HG03095 (cell line): ENCODE data around the gene NBPF9.
"Not testable (repeated sequence)": the region's sequence is repeated elsewhere in the genome, so short reads cannot be mapped to it uniquely, and the experiment has no call there.

Experiments used
- ATAC-seq: cut with Tn5 transposase; IDR thresholded peaks from one replicate; pipeline ENCODE4 v1.9.1; 2021; ENCODE audit warnings: moderate library complexity; ENCODE audit not compliant: unreplicated experiment

NBPF9 gene, protein sequence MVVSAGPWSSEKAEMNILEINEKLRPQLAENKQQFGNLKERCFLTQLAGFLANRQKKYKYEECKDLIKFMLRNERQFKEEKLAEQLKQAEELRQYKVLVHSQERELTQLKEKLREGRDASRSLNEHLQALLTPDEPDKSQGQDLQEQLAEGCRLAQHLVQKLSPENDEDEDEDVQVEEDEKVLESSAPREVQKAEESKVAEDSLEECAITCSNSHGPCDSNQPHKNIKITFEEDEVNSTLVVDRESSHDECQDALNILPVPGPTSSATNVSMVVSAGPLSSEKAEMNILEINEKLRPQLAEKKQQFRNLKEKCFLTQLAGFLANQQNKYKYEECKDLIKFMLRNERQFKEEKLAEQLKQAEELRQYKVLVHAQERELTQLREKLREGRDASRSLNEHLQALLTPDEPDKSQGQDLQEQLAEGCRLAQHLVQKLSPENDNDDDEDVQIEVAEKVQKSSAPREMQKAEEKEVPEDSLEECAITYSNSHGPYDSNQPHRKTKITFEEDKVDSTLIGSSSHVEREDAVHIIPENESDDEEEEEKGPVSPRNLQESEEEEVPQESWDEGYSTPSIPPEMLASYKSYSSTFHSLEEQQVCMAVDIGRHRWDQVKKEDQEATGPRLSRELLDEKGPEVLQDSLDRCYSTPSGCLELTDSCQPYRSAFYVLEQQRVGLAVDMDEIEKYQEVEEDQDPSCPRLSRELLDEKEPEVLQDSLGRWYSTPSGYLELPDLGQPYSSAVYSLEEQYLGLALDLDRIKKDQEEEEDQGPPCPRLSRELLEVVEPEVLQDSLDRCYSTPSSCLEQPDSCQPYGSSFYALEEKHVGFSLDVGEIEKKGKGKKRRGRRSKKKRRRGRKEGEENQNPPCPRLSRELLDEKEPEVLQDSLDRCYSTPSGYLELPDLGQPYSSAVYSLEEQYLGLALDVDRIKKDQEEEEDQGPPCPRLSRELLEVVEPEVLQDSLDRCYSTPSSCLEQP (N-terminal part only)

DNA sequence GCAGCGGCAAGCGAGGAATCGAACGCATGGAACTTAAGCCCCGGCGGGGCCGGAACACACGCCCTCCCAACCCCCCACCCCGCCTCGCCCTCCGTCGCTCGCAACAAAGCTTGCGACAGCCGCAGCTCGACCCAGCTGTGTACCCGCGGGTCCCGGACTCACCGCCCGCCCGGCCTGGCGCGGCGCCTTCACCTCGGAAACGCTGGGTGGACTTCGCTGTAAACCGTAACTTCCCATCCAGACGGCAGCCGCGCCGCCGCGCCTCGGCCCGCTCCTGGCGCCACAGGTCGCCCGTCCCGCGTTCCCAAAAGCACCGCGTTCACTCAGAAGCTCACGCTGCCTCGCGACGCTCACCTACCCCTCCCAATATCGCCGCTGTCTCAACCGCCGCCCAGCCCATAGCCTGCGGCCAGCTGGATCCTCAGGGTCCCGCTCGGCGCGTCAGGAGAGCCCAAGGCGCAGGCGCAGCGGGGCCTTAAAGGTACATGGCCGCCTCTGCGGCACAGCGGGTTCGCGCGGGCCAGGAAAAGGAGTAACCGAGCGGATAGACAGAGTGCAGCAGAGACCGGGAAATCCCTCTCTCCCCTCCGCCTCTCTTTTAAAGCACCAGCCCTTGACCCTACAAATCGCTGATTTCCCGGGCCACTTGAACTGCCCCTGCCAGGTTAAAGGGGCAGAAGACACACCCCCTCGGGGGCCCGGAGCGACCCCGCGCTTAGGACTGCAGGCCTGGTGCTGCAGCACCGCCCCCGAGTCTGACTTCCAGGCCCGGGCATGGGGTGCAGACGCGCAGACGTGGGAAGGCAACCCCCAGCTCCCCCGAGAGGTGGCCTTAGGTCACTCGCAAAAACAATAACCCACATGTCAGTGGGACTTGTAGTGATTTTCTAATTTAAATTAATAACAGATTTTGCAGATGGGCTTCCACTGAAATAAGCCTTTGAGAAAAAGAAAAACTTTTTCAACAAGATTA lies at the start of gene NBPF9:
Gene NBPF9 (minus strand): TSS at position 443 of the 973 bp plus-strand sequence. CDS start 21,412 bp downstream, outside the sequence.
- ATAC-seq = peak; percentile 92

DNA sequence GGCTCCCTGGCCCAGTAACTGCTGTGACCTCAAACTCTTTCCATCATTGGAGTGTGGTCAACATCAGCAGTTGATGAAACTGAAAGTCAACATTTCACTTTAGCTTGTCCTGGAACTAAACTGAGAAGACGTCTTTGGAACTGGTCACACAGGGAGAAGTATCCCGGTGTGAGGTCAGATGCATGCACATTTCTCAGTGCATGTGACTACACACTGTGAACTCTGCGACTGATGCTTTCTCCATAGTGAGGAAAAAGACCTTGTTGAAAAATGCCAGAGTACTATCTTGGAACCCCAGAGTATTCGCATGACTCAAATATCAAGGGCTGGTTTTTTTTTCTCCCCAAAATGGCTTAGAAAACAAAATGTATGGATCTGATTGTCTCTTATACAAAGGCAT lies 46.6 kb upstream of the NBPF9 start:
- not testable (repeated sequence) for ATAC-seq

DNA sequence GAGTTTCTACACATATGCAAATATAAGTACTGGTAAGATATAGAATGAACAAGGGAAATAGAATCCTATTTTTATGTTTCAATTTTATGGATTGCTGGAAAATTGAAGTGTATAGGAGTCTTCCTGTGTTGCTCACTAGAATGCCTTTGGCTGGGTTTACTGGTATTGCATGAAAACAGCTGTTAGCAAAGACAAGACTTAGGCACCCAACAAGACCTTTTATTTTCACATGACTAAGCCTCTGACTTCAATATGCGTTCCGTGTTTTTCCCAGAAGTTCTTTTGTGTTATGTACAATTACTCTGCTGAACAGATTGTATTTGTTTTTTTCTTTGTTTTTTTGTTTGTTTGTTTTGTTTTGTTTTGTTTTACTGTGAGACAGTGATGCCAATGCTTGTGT lies 34.2 kb upstream of the NBPF9 start:
- not testable (repeated sequence) for ATAC-seq

DNA sequence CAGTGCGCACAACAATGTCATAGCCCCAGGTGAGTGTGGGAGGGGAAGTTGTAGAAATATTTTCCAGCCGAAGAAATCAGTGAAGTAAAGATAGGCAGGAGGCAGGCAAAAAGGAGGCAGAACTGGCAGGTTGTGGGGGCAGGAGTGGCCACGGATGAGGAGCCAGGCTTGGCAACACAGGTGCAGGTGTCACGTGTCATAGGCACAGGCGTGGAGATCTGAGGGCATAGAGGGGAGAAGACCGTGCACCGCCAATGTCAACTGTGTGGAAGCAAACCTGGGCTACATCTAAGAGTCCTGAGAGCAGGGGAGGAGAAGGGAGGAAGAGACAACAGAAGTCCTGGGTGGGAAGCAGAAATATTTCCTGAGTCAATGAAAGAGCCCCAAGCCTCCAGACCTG lies 27.6 kb upstream of the NBPF9 start:
- not testable (repeated sequence) for ATAC-seq

DNA sequence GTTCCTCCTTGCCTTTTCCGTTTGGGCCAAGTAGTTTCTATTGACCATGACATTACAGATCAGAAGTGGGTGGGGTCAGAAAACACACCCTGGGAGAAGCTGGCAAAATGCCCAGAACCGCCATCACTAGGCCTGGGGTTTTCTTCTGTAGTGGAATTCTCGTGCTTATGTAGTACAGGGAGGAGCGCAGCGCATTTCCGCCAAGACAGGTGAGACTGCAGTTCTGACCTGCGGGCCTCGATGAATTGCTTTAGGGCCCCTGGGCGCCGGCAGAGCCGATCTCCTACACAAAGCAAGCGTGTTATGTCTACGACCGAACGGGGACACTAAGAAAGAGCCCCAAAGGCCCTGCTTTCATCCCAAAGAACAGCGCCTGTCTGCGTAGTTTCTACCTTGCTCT lies 25.9 kb upstream of the NBPF9 start:
- ATAC-seq = not testable (repeated sequence)

DNA sequence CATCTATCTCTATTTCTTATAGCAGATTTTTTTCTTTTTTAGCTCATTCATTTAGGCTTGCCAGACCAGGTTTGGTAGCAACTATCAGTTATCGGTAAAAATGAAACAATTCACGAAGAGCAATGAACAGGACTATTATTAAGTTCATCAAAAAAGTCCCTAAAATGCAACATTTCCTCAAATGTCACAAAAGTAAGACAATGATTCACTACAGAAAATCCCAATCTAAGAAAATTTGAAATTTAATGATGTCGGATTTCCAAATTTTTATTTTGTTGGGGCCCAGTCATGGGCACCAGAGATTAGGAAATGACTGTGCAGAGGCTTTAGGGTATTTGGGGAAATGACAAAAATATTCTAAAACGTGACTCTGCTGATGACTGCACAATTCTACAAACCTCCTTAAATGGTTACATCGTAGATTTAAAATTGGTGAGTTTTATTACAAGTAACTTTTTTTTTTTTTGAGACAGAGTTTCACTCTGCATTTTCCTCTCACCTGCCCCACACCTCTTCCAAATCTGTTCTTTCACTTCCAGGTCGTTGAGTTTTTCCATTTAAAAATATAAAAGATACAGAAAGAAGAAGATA lies 23.3 kb upstream of the NBPF9 start:
- not testable (repeated sequence) for ATAC-seq

DNA sequence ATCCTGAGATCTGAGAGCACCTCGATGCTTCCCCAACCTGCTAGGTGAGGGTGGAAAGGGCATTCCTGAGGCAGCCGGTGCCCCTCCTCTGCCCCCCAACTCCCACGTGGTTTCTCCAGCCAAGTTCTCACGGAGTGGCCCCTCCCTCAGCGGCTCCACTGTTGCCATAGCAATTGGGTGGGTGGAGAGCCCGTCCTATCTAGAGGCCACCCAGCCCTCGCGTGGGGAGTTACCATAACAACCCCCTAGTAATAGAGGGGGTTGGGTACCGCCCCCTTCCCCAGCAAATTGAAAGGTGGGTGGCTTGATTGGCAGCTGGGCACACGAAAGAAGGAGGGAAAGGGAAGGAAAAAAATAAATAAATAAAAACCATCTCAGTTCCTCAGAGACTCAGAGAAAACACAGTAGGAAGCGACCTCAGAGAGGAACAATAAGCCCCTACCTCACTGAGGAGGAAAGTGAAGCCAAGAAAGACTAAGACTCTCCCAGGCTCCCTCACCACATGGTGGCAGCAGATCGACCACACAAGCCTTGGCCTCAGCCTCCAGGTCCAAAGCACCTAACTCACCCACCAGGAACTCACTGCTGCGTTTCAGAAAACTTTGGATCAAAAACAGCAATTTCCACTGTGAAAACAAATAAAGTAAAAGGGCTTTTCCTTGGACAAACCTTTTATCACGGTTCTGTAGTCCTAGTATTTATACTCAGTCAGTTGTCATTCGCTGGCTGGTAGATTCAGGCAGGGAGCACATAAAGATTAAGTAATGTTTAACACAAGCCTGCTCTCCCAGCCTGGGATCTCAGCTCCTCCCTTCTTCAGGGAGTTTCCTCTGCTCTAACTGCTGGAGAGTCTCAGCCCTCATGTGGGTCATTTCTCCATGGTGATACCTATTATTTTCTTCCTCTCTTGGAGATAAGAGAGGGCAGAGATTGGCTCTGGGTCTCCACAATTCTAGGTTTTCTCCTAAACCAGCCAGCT lies 20.9 kb upstream of the NBPF9 start:
- ATAC-seq = not testable (repeated sequence)

DNA sequence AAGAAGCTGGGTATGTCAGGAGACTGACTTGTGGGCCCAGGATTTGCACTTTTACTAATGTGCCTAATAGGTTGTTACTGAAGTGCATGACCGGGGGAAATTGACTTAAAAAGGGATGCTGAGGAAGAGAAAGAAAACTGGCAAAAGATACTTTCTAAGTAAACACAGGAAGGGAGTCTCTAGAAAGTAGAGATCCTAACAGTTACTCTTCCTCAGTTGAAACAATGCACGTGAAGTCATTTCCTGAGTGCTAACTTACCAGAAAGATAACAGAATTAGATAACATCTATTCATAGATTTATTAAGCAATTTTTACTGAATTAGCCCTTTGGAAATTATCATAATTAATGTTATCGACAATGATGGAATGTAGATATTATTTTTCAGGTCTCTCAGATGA lies 9.5 kb upstream of the NBPF9 start:
- ATAC-seq = not testable (repeated sequence)

DNA sequence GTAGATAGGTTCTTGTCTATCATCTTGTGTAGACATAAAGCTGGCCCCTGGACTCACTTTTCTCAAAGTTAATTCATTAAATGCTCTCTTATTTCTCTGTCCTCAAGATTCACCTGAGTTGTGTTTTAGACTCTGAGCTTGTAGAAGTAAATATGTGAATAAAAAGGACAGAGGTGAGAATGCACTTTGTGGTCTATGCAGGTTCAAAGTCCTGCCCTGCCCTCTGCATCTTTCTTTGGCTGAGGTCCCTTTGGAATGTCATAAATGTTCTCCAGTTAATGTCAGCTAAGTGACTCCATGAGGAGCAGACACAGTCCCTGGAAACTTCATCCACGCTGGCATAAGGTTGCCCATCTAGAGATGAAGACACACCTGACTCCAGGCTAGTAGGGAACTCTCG lies 7.0 kb upstream of the NBPF9 start:
- not testable (repeated sequence) for ATAC-seq

DNA sequence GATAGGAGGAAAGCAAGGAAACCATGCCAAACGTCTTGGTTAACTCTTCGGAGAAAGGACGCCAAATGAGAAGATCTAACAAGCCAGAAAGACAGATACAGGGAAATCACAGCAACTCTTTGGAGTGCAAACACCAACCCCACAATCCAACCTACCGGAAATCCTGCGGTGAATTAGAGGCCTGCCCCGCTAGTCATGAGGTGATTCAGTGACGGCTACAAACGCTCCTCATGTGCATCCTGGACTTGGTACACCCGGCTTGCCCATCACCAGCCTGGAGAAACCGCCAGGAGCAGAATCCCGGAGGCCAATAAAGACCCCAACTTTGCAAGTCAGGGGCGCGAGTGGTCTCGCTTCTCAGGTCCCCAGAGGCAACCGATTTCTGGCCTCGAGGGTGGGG lies 777 bp downstream of the NBPF9 start:
- ATAC-seq = not testable (repeated sequence)

DNA sequence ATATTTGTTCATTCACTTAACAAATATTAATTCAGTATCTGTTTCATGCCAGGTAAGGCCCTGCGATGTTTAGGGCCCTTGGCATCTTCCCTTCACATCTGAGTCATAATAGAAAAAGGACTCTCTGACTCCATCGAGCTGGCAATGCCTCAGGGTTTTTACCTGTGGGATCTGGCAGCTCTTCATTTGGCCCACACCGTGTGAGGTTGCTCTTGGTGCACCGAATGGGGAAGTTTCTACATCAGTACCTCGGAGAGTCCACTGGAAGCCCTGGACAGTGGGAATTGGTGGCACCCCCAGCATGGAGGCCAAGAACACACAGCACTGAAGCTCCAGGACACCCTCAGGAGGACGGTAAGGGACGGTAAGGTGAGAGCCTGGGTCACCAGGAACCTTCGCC lies 5.1 kb downstream of the NBPF9 start:
- not testable (repeated sequence) for ATAC-seq

DNA sequence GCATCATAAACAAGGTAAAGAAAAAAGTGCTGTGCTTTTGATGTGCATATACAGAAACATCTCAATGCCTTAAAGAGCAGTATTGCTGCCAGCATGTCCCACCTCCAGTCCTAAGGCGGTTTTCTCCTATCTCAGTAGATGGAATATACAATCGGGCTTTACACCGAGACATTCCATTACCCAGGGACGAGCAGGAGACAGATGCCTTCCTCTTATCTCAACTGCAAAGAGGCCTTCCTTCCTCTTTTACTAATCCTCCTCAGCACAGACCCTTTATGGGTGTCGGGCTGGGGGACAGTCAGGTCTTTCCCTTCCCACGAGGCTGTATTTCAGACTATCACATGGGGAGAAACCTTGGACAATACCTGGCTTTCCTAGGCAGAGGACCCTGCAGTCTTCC lies 10.2 kb downstream of the NBPF9 start:
- ATAC-seq = not testable (repeated sequence)

DNA sequence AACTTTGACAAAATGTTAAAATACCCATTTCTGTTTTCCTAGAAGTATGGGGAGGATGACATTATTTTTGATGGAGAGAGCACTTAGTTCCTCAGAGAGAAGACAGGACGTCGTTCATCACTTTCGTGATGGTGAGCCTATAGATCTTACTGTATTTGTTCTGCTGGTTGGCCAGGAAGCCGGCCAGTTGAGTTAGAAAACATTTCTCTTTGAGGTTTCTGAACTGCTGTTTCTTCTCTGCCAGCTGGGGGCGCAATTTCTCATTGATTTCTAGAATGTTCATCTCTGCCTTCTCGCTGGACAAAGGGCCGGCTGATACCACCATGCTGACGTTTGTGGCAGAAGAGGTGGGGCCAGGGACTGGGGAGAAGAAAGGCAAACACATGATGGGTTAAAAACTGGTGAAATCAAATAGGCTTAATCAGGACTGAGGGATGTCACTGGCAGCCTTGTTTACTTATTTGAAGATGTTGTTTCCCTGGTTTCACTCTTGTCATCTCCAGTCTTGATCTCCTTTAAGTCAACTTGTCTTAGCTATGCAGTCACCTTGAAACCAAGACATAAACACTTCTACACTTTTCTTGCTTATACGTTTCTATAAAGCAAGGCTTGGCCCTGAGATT lies 27.7 kb downstream of the NBPF9 start:
- not testable (repeated sequence) for ATAC-seq

DNA sequence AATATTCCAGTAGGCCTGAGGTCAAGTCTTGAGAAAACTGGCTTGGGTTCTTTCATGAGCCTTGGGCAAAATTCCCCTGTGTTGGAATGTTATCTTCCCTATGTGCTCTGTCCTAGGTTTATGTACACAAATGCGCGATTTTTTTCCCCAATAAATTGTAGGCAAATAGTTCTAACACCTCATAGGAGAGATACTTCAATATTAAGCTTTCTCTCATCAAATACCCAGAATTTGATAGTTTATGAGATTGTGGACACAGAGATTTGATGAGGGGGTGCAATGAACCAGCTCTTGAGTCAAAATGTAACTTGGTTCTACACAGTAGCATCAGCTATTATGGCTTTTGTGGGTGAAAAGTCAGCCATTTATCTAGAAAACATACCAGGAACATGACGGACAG lies 38.7 kb downstream of the NBPF9 start:
- ATAC-seq = not testable (repeated sequence)

DNA sequence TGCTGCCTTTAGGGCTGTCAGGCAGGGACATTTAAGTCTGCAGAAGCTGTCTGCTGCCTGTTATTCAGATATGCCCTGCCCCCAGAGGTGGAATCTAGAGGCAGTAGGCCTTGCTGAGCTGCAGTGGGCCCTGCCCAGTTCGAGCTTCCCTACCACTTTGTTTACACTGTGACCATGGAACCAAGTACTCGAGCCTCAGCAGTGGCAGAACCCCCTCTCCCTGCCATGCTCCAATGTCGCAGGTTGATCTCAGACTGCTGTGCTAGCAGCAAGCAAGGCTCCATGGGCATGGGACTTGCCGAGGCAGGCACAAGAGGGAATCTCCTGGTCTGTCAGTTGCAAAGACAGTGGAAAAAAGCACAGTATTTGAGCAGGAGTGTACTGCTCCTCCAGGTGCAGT lies 60.3 kb downstream of the NBPF9 start:
- not testable (repeated sequence) for ATAC-seq

DNA sequence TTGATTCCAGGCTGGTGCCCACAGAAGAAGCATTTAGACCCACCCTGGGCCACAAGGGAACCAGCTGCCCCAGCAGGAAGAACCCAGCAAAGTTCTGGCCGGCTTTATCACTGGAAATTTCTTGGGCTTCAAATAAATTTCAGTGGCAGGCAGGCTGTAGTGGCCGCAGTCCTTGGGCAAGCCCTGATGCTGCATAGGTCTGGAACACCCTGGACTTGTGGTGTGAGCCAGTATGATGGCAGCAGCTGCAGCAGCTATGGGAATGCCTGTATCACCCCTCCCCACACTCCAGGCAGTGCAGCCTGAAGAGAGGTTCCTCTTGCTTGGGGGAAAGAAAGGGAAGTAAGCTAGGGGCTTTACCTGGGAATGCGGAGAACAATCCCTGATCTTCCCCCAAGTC lies 69.4 kb downstream of the NBPF9 start:
- not testable (repeated sequence) for ATAC-seq

DNA sequence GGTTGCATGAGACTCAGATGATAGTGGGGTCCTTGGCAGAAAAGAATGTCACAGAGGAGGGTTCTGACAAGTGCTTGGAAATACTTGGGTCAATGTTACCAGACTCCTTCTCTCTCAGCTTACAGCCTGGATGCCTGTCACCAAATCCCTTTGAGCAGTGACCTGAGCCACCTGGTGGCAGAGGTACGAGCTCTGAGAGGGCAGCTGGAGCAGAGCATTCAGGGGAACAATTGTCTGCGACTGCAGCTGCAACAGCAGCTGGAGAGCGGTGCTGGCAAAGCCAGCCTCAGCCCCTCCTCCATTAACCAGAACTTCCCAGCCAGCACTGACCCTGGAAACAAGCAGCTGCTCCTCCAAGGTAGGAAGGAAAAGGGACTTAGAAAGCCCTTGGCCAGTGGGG lies 79.0 kb downstream of the NBPF9 start:
- ATAC-seq = not testable (repeated sequence)

DNA sequence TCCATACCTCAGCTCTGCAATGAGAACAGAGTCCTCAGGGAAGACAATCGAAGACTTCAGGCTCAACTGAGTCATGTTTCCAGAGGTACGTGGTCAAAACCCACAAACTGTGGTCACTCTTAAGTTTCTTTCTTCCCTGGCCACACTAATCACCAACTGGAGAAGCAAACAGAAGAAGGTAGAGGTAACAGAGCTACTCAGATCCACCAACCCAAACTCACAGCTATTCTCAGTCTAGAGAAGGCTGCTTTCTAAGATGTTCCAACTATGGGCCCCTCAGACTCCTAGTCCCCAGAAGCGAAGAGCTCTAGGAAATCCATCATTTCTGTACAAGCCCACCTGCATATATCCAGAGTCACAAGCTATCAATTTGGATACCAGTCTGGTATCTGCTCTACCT lies 84.8 kb downstream of the NBPF9 start:
- ATAC-seq = not testable (repeated sequence)
